HTERT RPE-1 (cell line): ENCODE results near the gene PRR19.

Source experiments
- in situ Hi-C: fragments of 300-500 bp; cut with MboI; formaldehyde crosslinking; loops from 4 replicates; pipeline ENCODE4 v1.14.3; 2020; ENCODE audit warnings: low sequenced_read_pairs

PRR19 gene

DNA sequence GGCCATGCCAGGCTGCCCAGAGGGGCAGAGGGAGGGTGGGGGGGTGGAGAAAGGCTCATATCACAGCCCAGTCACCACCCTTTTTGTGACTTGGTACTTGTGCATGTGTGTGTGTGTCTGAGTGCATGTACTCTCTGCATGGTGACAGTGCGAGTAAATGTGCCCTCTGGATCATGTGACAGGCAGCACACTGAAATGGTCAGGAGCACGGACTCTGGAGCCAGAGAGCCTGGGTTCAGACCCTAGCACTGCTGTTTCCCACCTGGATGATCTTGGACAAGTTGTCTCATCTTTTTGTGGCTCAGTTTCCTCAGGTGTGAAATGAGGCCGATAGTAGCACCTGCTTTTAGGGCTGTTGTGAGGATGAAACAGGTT lies 30.9 kb upstream of the PRR19 start:
- in situ Hi-C loops = no loop called here

DNA sequence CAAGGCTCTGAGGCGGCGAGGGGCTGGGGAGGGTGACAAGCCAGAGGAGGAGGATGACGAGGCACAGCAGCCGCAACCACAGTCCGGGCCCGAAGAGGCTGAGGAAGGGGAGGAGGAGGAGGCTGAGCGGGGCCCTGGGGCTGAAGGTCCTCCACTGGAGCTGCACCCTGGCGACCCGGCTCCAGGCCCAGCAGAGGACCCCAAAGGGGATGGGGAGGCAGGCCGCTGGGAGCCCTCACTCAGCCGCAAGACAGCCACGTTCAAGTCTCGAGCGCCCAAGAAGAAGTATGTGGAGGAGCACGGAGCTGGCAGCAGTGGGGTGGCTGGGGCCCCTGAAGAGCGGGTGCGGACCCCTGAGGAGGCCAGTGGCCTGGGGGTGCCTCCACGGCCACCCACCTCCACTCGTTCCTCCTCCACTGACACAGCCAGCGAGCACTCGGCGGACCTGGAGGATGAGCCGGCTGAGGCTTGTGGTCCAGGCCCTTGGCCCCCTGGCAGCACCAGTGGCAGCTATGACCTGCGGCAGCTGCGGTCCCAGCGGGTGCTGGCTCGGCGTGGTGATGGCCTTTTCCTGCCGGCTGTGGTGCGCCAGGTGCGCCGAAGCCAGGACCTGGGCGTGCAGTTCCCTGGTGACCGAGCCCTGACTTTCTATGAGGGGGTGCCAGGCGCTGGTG lies 29.9 kb upstream of the PRR19 start:
- in situ Hi-C loops = no loop called here

DNA sequence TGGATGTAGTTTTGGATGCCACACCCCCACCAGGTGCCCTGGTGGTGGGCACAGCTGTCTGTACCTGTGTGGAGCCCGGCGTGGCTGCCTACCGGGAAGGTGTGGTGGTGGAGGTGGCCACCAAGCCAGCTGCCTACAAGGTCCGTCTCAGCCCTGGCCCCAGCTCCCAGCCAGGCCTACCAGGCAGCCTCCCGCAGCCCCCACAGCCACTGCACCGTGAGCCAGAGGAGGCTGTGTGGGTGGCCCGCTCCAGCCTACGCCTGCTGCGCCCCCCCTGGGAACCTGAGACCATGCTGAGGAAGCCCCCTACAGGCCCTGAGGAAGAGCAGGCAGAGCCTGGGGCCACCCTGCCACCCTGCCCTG lies 29.4 kb upstream of the PRR19 start:
- in situ Hi-C loops = no loop called here

DNA sequence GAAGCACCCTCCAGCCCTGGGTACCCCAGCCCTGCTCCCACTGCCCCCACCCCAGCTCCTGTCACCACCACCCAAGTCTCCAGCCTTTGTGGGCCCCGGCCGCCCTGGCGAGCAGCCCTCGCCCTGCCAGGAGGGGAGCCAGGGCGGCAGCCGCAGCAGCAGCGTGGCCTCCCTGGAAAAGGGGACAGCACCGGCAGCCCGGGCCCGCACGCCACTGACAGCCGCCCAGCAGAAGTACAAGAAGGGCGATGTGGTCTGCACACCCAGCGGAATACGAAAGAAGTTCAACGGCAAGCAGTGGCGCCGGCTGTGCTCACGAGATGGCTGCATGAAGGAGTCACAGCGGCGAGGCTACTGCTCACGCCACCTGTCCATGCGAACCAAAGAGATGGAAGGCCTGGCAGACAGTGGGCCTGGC lies 28.9 kb upstream of the PRR19 start:
- in situ Hi-C loops = no loop called here

DNA sequence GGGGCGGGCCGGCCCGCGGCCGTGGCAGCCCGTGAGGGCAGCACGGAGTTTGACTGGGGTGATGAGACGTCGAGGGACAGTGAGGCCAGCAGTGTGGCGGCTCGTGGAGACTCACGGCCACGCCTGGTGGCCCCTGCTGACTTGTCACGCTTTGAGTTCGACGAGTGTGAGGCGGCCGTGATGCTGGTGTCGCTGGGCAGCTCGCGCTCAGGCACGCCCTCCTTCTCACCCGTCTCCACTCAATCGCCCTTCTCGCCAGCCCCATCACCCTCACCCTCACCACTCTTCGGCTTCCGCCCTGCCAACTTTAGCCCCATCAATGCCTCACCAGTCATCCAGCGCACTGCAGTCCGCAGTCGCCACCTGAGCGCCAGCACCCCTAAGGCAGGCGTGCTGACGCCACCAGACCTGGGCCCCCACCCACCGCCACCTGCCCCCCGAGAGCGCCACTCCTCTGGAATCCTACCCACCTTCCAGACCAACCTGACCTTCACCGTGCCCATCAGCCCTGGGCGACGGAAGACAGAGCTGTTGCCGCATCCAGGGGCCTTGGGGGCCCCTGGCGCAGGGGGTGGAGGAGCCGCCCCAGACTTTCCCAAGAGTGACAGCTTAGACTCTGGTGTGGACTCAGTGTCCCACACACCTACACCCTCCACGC lies 28.4 kb upstream of the PRR19 start:
- in situ Hi-C loops = no loop called here

DNA sequence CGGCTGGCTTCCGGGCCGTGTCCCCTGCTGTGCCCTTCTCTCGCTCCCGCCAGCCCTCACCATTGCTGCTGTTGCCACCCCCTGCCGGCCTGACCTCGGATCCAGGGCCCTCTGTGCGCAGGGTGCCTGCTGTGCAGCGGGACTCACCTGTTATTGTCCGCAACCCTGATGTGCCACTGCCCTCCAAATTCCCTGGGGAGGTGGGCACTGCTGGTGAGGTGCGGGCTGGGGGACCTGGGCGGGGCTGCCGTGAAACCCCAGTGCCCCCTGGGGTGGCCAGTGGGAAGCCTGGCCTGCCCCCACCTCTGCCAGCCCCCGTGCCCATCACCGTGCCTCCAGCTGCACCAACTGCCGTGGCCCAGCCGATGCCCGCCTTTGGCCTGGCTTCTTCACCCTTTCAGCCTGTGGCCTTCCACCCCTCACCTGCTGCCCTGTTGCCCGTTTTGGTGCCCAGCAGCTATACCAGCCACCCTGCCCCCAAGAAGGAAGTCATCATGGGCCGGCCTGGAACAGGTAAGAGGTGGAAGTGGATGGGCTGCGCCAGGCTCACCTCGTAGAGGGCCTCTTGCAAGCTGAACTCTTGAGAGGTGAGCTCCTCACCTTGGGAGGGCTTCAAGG lies 27.8 kb upstream of the PRR19 start:
- in situ Hi-C loops = no loop called here

DNA sequence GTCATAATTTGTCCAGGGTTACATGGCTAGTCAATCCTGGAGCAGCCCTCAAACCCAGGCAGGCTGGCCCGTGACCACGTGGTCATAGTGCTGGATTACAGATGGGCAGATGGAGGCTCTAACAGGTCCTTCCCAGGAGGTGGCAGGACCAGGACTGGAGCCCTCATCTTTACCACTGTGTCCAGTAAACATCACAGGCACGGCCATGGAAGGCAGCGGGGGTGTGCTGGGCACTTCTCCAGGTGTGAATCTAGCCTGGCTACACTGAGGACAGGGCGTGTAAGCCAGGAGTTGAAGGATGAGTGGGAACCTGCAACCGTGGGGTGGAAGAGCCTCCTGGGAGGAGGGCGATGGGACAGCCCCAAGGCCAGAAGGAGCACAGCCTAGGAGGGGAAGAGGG lies 26.8 kb upstream of the PRR19 start:
- in situ Hi-C loops = no loop called here

DNA sequence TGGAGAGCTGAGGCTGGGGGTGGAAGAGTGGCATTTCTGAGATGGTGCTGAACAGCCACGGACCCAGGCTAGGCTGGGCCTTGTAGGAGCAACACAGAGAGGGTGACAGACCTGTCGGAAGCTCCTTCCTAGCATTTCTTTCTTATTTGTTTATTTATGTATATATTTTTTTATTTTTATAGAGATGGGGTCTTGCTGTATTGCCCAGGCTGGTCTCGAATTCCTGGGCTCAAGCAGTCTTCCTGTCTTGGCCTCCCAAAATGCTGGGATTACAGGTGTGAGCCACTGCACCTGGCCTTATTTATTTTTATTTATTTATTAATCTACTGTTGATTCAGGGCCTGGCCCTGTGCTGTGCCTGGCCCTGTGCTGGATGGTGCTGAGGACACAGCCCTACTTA lies 26.4 kb upstream of the PRR19 start:
- in situ Hi-C loops = no loop called here

DNA sequence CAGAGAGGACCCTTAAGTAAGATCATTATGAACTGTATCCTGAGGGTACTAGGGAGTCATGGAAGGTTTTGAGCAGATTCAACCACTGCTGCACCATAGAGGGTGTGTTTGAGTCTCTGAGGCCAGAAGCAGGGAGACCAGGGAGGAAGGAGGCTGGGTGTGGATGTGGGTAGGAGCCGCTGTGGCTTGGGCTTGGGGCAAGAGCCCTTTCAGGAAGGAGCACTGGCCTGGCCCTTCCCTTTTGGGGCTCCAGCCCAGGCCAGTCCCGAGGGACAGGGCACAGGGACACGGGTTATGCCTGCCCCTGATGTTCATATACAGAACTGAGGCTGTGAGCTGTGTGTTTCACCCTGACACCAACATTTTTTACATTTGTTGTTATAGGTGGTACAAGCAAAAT lies 25.6 kb upstream of the PRR19 start:
- in situ Hi-C loops = no loop called here

DNA sequence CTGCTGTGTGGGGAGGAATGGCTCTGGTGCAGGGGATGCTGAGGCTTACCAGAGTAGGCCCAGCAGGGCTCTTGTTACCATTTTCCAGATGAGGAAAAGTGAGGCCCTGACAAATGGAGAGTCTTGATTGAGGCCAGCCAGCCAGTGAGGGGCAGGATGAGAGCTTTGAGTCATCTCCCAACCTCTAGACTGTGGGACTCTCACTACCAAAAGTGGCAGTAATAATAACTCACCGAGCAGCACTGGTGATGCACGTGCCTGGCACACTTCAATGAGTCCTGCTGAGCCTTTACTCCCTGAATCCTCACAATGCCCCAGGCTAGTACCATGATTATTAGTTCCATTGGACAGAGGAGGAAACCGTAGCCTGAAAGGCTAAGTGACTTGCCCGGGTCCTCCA lies 25.1 kb upstream of the PRR19 start:
- in situ Hi-C loops = no loop called here

DNA sequence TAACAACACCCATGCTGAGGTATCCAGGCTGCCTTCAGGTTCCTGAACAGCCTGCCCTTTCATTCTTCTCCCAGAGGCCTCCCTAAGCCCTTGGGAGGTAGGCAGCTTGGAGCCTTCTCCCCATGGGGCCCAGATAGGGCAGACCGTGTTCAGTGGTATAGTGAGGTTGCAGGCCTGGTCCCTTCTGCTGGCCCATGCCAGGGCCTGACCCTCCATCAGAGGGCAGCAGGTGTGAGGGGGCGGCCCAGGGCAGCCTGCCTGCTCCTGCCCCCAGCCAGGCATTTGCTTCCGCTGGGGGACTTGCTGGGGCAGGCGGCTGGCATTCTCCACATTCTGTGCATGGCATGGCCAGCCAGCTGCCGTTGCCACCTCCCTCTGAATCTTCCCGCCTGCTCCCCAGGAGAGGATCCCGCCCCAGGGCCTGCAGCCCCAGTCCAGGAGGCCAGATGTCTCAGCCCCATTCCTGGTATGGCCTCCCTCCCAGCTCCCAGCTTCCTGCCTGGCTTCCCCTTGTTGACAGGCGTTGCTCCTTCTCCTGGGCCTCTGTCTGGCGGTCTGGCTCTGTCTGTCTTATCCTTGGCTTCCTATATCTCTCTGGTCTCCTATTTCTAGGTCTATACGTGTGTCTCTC lies 24.0 kb upstream of the PRR19 start:
- in situ Hi-C loops = no loop called here

DNA sequence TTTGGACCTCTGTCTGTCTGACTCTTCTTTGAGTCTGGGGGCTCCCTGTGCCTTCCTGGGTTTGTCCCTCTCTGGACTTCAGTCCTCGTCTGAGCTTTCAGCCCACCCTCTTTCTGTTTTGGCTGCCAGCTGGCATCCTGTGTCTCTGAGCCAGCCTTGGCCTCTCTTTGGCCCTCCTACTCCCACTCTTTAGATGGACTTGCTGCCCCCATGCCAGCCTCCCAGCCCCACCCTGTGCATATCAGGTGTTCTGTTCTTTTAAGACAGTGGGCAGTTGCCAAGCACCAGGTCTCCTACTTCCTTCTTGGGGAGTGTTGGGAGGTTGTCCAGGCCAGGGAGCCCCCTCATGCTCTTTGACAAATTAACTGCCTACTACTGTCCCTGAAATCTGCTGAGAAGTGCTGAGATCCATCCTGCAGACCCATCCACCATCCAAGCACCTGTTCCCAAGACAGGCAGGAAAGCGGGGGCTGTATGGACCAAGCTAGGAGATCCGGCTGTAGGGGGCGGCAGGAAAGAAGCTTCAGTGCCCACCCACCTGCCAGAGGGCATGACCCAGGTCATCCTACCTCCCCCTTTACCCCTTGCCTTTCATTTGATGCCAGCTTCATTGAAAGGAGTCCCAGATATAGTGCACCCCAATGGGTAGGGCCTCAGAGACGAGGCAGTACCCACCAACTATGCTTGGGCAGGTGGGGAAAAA lies 23.3 kb upstream of the PRR19 start:
- in situ Hi-C loops = no loop called here

DNA sequence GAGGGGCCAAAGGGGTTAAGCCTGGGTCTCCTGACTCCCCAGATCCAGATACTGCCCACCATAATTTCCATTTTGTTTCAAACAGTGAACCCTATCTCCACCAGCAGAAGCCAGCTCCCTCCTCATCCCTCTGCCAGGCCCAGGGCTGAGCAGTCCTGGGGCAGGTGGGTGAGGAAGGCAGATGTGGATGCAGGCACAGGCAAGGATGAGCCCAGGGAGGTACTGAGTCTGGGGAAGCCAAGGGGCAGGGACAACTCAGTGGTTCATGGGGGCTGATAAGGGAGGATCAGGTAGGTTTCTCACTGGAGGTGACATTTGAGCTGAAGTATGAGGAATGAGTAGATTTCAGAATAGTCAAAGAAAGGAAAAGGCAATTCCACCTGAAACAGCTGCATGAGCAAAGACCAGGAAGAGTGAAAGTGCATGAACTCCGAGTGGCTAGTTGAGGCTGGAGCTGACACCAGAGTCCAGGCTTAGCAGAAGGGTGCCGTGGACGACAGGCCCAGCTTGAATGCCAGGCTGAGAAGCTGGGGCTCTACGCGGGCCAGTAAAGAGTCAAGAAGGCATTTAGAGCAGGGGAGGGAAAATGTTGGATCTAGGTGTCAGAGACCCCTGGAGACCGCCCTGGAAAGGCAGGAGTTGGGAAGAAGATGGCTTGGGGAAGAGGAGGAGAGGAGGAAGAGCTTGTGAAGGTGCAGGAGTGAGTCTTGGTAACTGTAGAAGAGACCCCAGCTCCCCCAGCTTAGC lies 22.6 kb upstream of the PRR19 start:
- in situ Hi-C loops = no loop called here

DNA sequence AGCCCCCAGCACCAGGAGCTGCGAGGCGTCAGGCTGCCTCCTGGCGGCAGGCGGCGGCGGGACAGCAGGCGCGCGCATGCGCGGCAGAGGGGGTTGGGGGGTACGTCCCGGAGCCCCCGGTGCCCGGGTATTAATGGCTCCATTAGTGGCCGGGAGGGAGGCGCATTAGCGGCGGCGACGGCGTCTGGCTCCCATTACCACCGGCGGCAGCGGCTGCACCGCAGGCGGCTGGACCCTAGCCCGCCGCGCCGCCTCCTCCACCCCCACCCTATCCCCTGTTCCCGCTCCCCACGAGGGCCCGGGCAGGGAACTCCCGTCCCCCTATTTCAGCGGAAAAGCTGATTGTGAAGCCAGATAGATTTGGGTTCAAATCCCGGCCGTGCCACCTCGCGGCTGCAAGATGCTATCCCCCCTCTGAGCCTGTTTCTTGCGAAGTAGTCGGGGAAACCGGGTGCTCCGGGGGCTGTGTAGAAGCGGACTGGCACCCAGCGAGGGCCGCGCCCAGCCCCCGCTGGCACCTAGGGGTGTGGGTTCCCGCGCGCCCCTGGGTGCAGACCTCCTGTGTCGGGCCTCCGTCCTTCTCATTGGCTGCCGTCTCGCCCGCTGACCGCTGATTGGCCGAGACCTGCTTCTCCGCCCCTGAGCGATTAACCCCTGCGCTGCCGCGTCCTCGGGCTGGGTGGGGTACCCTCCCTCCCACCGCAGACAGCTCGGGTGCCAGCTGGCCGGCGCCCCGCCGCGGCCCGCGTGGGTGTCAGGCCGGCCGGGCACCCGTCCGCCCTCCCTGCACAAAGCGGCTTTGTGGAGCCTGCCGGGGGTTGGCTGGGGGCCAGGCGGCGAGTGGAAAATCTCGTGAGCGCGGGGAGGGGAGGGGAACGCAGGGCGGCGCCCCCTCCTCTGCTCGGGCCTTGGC lies 21.8 kb upstream of the PRR19 start:
- in situ Hi-C loops = no loop called here

DNA sequence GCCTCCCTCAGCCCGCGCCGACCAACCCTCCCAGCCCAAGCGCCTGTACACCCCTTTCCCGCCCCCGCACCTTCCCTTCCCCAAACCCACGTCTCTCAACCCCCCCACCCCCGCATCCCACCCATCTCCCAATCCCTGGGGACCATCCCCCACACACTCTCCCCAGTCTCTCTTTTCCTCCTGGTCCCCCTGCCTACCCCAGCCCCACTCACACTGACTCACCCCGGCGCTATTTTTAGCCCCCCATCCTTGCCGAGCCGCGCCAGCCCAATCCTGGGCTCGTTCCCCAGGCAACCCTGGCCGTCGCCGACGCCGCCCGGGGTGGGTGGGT lies 21.2 kb upstream of the PRR19 start:
- in situ Hi-C loops = no loop called here

DNA sequence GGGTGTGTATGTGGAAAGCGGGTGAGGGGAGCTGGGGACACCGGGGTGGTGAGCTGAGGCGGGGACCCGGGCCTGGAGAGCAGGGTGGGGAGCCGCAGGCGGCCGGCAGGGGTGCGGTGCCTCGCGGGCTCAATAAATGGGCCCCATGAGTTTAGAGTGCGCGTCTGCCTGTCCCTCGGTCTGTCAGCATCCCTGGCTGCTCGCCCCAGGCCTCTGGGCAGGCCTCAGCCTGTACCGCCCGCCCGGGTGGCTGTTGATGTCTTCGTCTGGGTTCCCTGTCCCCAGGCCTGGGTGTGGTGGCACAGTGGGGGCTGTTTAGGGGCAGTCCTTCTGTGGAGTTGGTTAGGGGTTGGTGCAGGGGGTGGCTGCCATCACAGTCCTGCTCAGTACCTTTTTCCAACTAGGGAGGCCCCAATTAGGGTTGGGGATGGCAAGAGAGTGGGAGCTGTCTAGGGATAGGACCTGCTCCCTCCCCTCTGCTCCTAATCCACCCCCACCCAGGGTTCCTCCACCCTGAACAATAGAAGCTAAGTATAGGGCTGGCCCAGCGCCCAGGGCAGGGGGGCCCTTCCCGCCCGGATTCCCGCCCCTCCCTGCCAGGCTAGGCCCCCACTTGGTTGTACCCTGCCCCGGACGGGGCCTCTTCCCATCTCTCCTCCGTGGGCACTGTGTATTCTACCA lies 20.6 kb upstream of the PRR19 start:
- in situ Hi-C loops = no loop called here

DNA sequence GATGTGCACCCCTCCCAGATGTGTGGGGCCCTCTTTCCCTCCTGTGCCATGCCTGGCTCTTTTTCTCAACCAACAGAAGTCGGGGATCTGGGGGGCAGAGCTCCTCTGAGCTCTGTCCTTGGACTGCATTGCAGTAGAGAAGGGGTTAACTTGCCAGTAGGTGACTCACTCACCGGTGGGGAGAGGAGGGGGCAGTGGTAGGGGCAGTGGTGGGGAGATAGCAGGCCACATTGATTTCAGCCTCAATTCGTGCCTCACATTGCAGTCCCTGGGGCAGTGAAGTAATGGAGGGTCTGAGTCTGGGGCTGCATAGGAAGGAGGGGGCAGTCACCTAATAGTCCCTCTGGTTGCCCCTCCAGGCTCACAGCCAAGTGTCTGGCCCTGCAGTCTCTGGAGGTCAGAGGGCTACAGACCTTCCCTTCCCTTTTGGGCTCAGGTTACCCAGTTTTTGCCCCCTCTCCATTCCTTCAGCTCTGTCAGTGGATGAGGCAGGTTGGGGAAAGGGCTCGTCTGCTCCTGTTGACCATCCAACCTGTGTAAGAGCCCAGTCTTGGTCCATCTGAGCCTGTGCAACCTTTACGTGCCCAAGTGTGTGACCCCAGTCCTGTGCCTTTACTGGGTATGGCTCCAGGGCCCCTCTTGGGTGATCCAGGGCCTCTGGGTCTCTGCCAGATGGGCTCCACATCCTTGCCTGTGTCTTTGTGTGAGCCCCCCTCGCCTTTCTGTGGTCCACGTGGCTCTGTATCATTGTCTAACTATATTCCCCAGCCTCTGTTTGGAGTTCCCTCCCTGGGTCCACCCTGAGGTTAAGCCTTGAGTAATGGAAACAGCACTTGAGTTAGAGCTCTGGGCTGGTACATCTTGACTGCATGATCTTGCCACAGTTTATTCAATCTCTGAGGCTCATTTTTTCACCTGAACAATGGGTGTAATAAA lies 19.8 kb upstream of the PRR19 start:
- in situ Hi-C loops = no loop called here

DNA sequence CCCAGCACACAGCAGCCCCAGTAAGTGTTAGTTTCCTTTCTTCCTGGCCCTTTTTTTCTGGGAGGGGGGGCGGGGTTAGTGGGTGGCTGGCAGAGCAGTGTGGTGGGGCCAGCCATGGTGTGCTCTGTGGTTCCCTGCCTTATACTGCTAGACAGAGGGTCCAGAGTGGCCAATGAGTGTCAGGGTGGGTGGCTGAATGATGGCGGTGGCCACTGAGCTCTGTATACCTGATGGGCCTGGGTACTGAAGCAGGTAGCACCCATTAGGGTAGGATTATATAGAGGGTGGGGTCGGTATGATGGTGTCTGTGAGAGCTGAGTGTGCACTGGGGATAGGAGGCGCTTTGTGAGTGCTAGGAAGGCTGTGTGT lies 19.1 kb upstream of the PRR19 start:
- in situ Hi-C loops = no loop called here
